ENCODE data around the gene SIRT2.

Gene SIRT2

GRCh38 chr19:38928391-38929001 is 29.1 kb upstream of the SIRT2 start:
- DNase-seq (ENCODE audit: low spot score), result no peak
- TF ChIP-seq CTCF (IDR thresholded peaks at IDR 0.05; ENCODE audit: extremely low read depth, missing control alignments), result no peak

DNA sequence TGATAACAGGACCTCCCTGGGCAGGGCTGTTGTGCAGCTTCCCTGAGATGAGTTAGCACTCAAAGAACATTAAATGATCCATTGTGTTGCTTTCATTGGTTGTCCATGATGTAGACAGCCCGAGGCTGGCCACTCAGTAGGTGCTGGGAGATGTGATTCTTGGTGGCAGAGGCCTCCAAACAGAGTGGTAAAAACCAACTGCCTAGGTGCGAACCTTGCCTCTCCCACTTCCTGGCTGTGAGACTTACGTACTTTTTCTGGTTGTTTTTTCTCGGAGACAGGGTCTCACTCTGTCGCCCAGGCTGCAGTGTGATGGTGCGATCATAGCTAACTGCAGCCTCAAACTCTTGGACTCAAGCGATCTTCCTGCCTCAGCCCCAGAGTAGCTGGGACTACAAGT is 25.0 kb upstream of the SIRT2 start:
- TF ChIP-seq CTCF (IDR thresholded peaks at IDR 0.05; ENCODE audit: extremely low read depth, missing control alignments), result no peak
- DNase-seq (ENCODE audit: low spot score), result no peak

GRCh38 chr19:38922482-38922881 is 23.1 kb upstream of the SIRT2 start:
- TF ChIP-seq CTCF (IDR thresholded peaks at IDR 0.05; ENCODE audit: extremely low read depth, missing control alignments), result no peak
- DNase-seq (ENCODE audit: low spot score), result no peak

DNA sequence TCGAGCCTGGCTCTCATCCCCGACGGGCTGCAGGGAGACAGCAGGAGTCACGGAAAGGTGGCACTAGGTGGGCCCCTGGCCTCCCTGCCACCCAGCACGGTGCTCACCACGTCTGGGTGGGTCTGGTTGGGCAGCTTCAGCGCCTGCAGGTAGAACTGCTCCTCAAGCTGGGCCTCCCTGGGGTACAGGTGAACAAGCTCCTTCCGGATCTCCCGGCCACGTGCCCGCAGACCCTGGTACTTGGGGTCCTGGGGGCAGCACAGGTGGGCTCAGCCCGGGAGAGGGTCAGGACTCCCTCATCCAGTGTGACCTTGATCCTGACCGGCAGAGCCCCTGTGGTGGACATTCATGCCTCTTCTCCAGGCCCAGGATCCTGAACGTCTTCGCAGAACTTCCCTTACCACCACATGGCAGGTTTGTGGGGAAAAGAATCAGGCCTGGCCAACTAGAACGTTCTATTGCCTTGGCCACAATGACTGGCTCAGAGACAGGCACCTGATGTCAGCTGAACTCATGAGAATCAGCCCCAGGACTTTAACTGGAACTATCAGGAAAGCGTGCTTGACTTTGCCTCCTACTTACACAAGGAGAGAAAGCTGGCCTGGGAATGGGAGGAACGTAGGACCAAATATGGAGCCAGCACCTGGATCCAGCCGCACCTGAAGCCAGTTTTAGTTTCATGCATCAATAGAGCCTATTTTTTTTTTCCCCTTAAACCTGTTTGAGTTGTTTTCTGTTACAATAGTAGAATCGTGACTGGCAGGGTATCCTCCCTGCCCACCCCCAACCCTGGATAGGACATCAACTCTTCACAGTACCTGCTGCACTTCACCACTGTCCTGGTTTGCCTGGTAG is 22.2 kb upstream of the SIRT2 start:
- DNase-seq (ENCODE audit: low spot score), result no peak
- TF ChIP-seq CTCF (IDR thresholded peaks at IDR 0.05; ENCODE audit: extremely low read depth, missing control alignments), result no peak

DNA sequence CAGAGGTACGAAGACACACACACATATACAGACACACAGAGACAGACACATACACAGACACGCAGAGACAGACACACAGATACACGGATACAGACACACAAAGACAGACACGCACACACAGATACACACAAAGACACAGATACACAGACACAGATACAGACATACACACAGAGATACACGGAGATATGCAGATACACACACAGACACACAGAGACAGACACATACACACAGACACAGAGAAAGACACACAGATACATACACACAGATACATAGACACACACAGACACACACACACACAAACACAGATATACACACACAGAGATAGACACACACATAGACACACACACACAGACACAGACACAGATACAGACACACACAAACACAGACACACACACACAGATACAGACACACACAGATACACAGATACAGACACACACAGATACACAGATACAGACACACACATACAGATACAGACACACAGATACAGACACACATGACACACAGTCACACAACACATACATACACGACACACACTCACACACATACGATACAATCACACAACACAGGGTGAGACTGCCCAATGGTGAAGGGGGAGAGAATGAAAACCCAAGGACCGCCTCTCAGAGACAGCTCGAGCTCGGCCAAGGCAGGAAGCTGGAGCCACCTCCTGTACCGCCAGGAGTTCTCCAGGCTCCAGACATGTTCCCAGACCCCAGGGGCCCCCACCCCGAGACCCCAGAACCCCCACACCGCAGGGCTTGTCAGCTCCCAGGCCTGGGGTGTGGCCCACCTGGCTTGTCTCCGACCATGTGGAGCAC is 21.4 kb upstream of the SIRT2 start:
- TF ChIP-seq CTCF (IDR thresholded peaks at IDR 0.05; ENCODE audit: extremely low read depth, missing control alignments), result no peak
- no peak for DNase-seq (ENCODE audit: low spot score)

- peak; percentile 4 for DNase-seq (ENCODE audit: low spot score)
- TF ChIP-seq CTCF (IDR thresholded peaks at IDR 0.05; ENCODE audit: extremely low read depth, missing control alignments), result no peak
Observed at GRCh38 chr19:38919837-38920601, 20.6 kb upstream of the SIRT2 start.

Data from GM20000 (cell line).